OCI-LY7 (cell line): ENCODE measurements around the gene HCFC2. TPM values are rescaled to one million over a fixed set of nuclear protein-coding genes. Genes with fewer than 3 reads are reported as not detected.

Experiments
- BruUV-seq: library from RNA; stranded (reverse); fragments of 400-500 nt; replicated peaks from 2 replicates; lab custom pipeline; 2021; lab: Mats Ljungman, UMichigan
- CTCF ChIA-PET: fragments of 300-600 bp; sonication (Branson Sonifier 250); formaldehyde crosslinking; loops from one replicate; lab custom pipeline; 2022; ENCODE audit warnings: antibody characterized with exemption; ENCODE audit not compliant: unreplicated experiment; lab: Charles Lee
- POLR2A ChIA-PET: fragments of 300-600 bp; sonication (Branson Sonifier 250); formaldehyde crosslinking; loops from one replicate; lab custom pipeline; 2022; ENCODE audit warnings: antibody characterized with exemption; lab: Charles Lee
- DNase-seq: peaks from one replicate; pipeline ENCODE4 v3.0.0-alpha.2; 2015; ENCODE audit warnings: low spot score
- H2AFZ ChIP-seq: fragments of 200-600 bp; sonication (generic), shearing (Covaris generic); 2 replicates; pipeline ENCODE4 v1.6.1; 2014; ENCODE audit warnings: mild to moderate bottlenecking, antibody characterized with exemption, low read length, moderate library complexity
- H3K27ac ChIP-seq: fragments of 200-600 bp; sonication (generic); 2 replicates; pipeline ENCODE4 v1.5.1; 2014; ENCODE audit warnings: mixed run types, low read depth, mild to moderate bottlenecking, moderate library complexity, low read length, inconsistent platforms; ENCODE audit not compliant: poor library complexity, severe bottlenecking
- H3K36me3 ChIP-seq: fragments of 200-600 bp; sonication (generic); 2 replicates; pipeline ENCODE4 v1.6.1; 2014; ENCODE audit warnings: mild to moderate bottlenecking, antibody characterized with exemption, low read length, moderate library complexity, mixed read lengths; ENCODE audit not compliant: insufficient read depth
- H3K4me1 ChIP-seq: fragments of 200-600 bp; sonication (generic); 2 replicates; pipeline ENCODE4 v1.5.1; 2014; ENCODE audit warnings: mild to moderate bottlenecking, low read length; ENCODE audit not compliant: insufficient read depth, poor library complexity, severe bottlenecking
- H3K4me2 ChIP-seq: fragments of 200-600 bp; sonication (generic); 2 replicates; pipeline ENCODE4 v1.6.1; 2014; ENCODE audit warnings: mild to moderate bottlenecking, low read length
- H3K4me3 ChIP-seq: fragments of 200-600 bp; sonication (generic); 2 replicates; pipeline ENCODE4 v1.5.1; 2014; ENCODE audit warnings: mild to moderate bottlenecking, low read depth, low read length; ENCODE audit not compliant: poor library complexity, severe bottlenecking
- H3K79me2 ChIP-seq: fragments of 200-600 bp; sonication (generic); 2 replicates; pipeline ENCODE4 v1.6.1; 2016; ENCODE audit warnings: low read depth, mild to moderate bottlenecking, low read length, moderate library complexity, mixed read lengths; ENCODE audit not compliant: insufficient read depth
- H3K9me2 ChIP-seq: fragments of 200-600 bp; sonication (generic); 2 replicates; pipeline ENCODE4 v1.6.1; 2016; ENCODE audit warnings: mild to moderate bottlenecking, low read length, mixed read lengths; ENCODE audit not compliant: insufficient read depth
- H3K9me3 ChIP-seq: fragments of 200-600 bp; sonication (generic); 2 replicates; pipeline ENCODE4 v1.6.1; 2014; ENCODE audit warnings: mild to moderate bottlenecking, mixed run types, low read length, mixed read lengths
- H4K20me1 ChIP-seq: fragments of 200-600 bp; sonication (generic); 2 replicates; pipeline ENCODE4 v1.6.1; 2014; ENCODE audit warnings: mild to moderate bottlenecking, antibody characterized with exemption, low read length, moderate library complexity, mixed read lengths; ENCODE audit not compliant: insufficient read depth
- CTCF ChIP-seq: fragments of 200-600 bp; sonication (generic); conservative IDR thresholded peaks from 2 replicates; pipeline ENCODE4 v1.5.1; 2014; ENCODE audit warnings: mild to moderate bottlenecking, antibody characterized with exemption, low read length, moderate library complexity, mixed read lengths
- EZH2phosphoT487 ChIP-seq: fragments of 200-600 bp; sonication (generic); IDR thresholded peaks from 2 replicates; pipeline ENCODE4 v1.6.1; 2018; ENCODE audit warnings: low read depth, borderline replicate concordance, mild to moderate bottlenecking, mixed run types, antibody characterized with exemption, low read length, moderate library complexity, mixed read lengths
- intact Hi-C: fragments of 100-400 bp; cut with micrococcal nuclease; formaldehyde crosslinking; loops from one replicate; pipeline ENCODE4 v1.10.0; 2022; ENCODE audit not compliant: unreplicated experiment
- total RNA-seq, 2 experiments: library from RNA; depleted of rRNA in 1 of 2; stranded (reverse); fragments of >200 nt in 1 of 2; shearing (Covaris generic) in 1 of 2; gene quantifications; 2 replicates each; pipeline ENCODE4 v1.2.3, GENCODE V29; 2014 to 2022

Gene HCFC2
- total RNA-seq, 2 experiments from 2014 or later: 8.7 to 11.8 TPM

GRCh38 chr12:104137902-104138796, 73.8 kb downstream of the HCFC2 start, which contains the start of gene NFYB:
NFYB (minus strand) TSS chr12:104138210; CDS start chr12:104135453, 2,757 bp downstream.
- Histone ChIP-seq H3K79me2 (peaks cover 23% of the 10 kb centered on the region), H2AFZ (peak within 1 kb of the TSS; percentile 90), H3K27ac (peak within 1 kb of the TSS; percentile 82), H3K4me3 (peak within 1 kb of the TSS; percentile 88), H3K9me2 (no peaks in the 10 kb centered on the region), H3K4me1 (peaks cover 31% of the 10 kb centered on the region), H3K36me3 (peaks cover 21% of the 10 kb centered on the region), H4K20me1 (no peaks in the 10 kb centered on the region), H3K4me2 (peak within 1 kb of the TSS; percentile 94), H3K9me3 (no peaks in the 10 kb centered on the region)
- CTCF ChIA-PET: interaction anchor here (0.6 to 1.3 kb wide), 2 partner anchors 150 to 239 kb away, joined by 3 read pairs; no protein-coding TSS in a partner anchor
- DNase-seq: peak; percentile 97
- intact Hi-C loops: loop anchor here (1.0 to 5.0 kb wide), 3 partner anchors 151 to 206 kb away; partner anchors contain the start of gene HSP90B1
- POLR2A ChIA-PET: interaction anchor here (0.6 to 1.8 kb wide), 12 partner anchors 10 to 821 kb away, joined by 3 to 7 read pairs (median 4); partner anchors contain the start of genes NT5DC3 and TDG
- TF ChIP-seq CTCF: no peak
- TF ChIP-seq EZH2phosphoT487: no peak
- BruUV-seq: TSS peak; percentile 66

DNA sequence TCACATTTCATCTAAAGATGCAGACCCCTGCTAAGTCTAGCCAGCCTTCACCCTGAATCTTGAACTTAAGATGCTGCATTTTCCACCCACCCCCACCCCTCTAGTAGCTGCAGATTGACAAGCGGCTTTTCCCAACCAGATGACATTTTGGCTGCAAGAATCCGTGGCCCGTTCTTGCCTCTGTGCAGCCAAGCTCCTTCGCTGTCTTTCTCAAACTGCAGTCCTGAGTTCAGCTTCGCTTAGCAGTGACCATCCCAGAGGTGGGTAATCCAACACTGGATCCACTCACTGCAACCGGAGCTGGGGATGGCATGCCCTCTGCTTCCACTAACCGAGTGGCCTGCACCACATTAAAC, 74.4 kb downstream of the HCFC2 start:
- H2AFZ ChIP-seq: peak overlapping the region; percentile 90
- H3K4me3 ChIP-seq: peak overlapping the region; percentile 50
- DNase-seq: no peak
- no peaks in the 10 kb centered on the region for H3K9me3 ChIP-seq
- peaks cover 14% of the 10 kb centered on the region for H3K36me3 ChIP-seq
- BruUV-seq: no TSS peak
- H3K9me2 ChIP-seq: no peaks in the 10 kb centered on the region
- no peak overlapping the region for H3K27ac ChIP-seq
- intact Hi-C loops: loop anchor here (1.0 to 5.0 kb wide), 3 partner anchors 151 to 206 kb away; partner anchors contain the start of gene HSP90B1
- peak overlapping the region; percentile 62 for H3K4me2 ChIP-seq
- peaks cover 31% of the 10 kb centered on the region for H3K4me1 ChIP-seq
- TF ChIP-seq EZH2phosphoT487 (no peak), CTCF (no peak)
- ChIA-PET POLR2A (interaction anchor here (0.7 to 1.5 kb wide), 6 partner anchors 11 to 820 kb away, joined by 3 to 5 read pairs (median 4); no protein-coding TSS in a partner anchor), CTCF (interaction anchor here (0.6 to 1.3 kb wide), 2 partner anchors 149 to 239 kb away, joined by 3 read pairs; no protein-coding TSS in a partner anchor)
- H3K79me2 ChIP-seq: peaks cover 23% of the 10 kb centered on the region
- H4K20me1 ChIP-seq: no peaks in the 10 kb centered on the region
